SK-N-SH (cell line): ENCODE results near the gene SHROOM2. TPM values are rescaled to one million over a fixed set of nuclear protein-coding genes. Genes with fewer than 3 reads are reported as not detected.

Source experiments
- CTCF ChIA-PET: fragments of 300-600, 350-600 bp; formaldehyde crosslinking; extraction: SDS; loops from one replicate; lab custom pipeline; 2021; lab: Yijun Ruan, JAX
- POLR2A ChIA-PET: fragments of 350-600 bp; sonication (Branson Sonifier 250); formaldehyde crosslinking; extraction: SDS; loops from one replicate; lab custom pipeline; 2020; ENCODE audit warnings: antibody characterized with exemption, inconsistent platforms; lab: Yijun Ruan, JAX
- DNase-seq: peaks from one replicate; pipeline ENCODE4 v3.0.0; 2012
- H2AFZ ChIP-seq: fragments of 200-600 bp; sonication (generic); 2 replicates; pipeline ENCODE4 v1.8.1; 2016; ENCODE audit warnings: antibody characterized with exemption, mild to moderate bottlenecking, low read depth
- H3F3A ChIP-seq: fragments of 200-600 bp; sonication (generic); replicated peaks from 2 replicates; pipeline ENCODE3; 2016; ENCODE audit warnings: antibody characterized with exemption, mild to moderate bottlenecking; ENCODE audit not compliant: insufficient read depth
- H3K27ac ChIP-seq, 2 experiments: fragments of 200-500 bp in 1 of 2; fragments of 200-600 bp in 1 of 2; sonication (Bioruptor generic) in 1 of 2; sonication (generic), shearing (Covaris generic) in 1 of 2; 2 replicates each; pipeline versions ENCODE4 v1.5.1 to v1.6.1; 2014 to 2016; ENCODE audit warnings: low read depth in 2 of 2, inconsistent platforms in 1 of 2, low read length in 1 of 2, mild to moderate bottlenecking in 1 of 2, mixed read lengths in 1 of 2
- H3K27me3 ChIP-seq: fragments of 200-600 bp; sonication (generic), shearing (Covaris generic); 2 replicates; pipeline ENCODE4 v1.6.1; 2016; ENCODE audit warnings: mixed run types; ENCODE audit not compliant: insufficient read depth
- H3K36me3 ChIP-seq, 2 experiments: fragments of 200-500 bp in 1 of 2; fragments of 200-600 bp in 1 of 2; sonication (Bioruptor generic) in 1 of 2; sonication (generic) in 1 of 2; replicated peaks in 1 of 2; 2 replicates each; pipeline versions ENCODE3 to v1.5.1; 2014 to 2016; ENCODE audit warnings: low read length in 1 of 2, mild to moderate bottlenecking in 1 of 2; ENCODE audit not compliant: insufficient read depth in 2 of 2, control insufficient read depth in 1 of 2
- H3K4me1 ChIP-seq, 2 experiments: fragments of 200-500 bp in 1 of 2; fragments of 200-600 bp in 1 of 2; sonication (Bioruptor generic) in 1 of 2; sonication (generic), shearing (Covaris generic) in 1 of 2; 2 replicates each; pipeline versions ENCODE4 v1.5.1 to v1.6.1; 2014 to 2016; ENCODE audit warnings: low read depth in 1 of 2, low read length in 1 of 2, mixed run types in 1 of 2; ENCODE audit not compliant: insufficient read depth in 2 of 2, control insufficient read depth in 1 of 2
- H3K4me2 ChIP-seq: fragments of 200-600 bp; sonication (generic), shearing (Covaris generic); 2 replicates; pipeline ENCODE4 v1.6.1; 2017; ENCODE audit warnings: mixed run types
- H3K4me3 ChIP-seq, 2 experiments: fragments of 200-500 bp in 1 of 2; fragments of 200-600 bp in 1 of 2; sonication (Bioruptor generic) in 1 of 2; sonication (generic), shearing (Covaris generic) in 1 of 2; 2 replicates each; pipeline versions ENCODE4 v1.5.1 to v1.8.1; 2014 to 2016; ENCODE audit warnings: low read depth in 2 of 2, inconsistent platforms in 1 of 2, low read length in 1 of 2, mild to moderate bottlenecking in 1 of 2, mixed read lengths in 1 of 2, moderate library complexity in 1 of 2
- H3K79me2 ChIP-seq: fragments of 200-600 bp; sonication (generic); 2 replicates; pipeline ENCODE4 v1.8.1; 2017; ENCODE audit warnings: mild to moderate bottlenecking; ENCODE audit not compliant: insufficient read depth
- H3K9ac ChIP-seq: fragments of 200-600 bp; sonication (generic); 2 replicates; pipeline ENCODE4 v1.6.1; 2017; ENCODE audit warnings: mixed run types
- H3K9me2 ChIP-seq: fragments of 200-600 bp; sonication (generic); 2 replicates; pipeline ENCODE4 v1.6.1; 2017; ENCODE audit warnings: mixed run types
- H3K9me3 ChIP-seq: fragments of 200-600 bp; sonication (generic); 2 replicates; pipeline ENCODE4 v1.6.1; 2017; ENCODE audit warnings: mixed run types, mild to moderate bottlenecking, moderate library complexity
- H4K20me1 ChIP-seq: fragments of 200-600 bp; sonication (generic); 2 replicates; pipeline ENCODE4 v1.6.1; 2017; ENCODE audit warnings: mild to moderate bottlenecking, mixed run types; ENCODE audit not compliant: insufficient read depth
- ELF1 ChIP-seq: IDR thresholded peaks from 2 replicates; pipeline ENCODE4 v1.4.0; 2012
- EP300 ChIP-seq, 2 experiments: IDR thresholded peaks; 2 replicates each; pipeline versions ENCODE4 v1.4.0 to v1.6.1; 2012; ENCODE audit warnings: borderline replicate concordance in 1 of 2, low read depth in 1 of 2, low read length in 1 of 2
- GABPA ChIP-seq: IDR thresholded peaks from 2 replicates; pipeline ENCODE4 v1.4.0; 2012; ENCODE audit warnings: low read depth, mild to moderate bottlenecking
- GATA2 ChIP-seq: sonication (generic); formaldehyde crosslinking; IDR thresholded peaks from 2 replicates; pipeline ENCODE4 v1.5.0; 2020; ENCODE audit warnings: mild to moderate bottlenecking, missing genetic modification reagents
- JUND ChIP-seq: IDR thresholded peaks from 2 replicates; pipeline ENCODE4 v1.4.0; 2012
- MEF2A ChIP-seq: IDR thresholded peaks from 2 replicates; pipeline ENCODE4 v1.4.0; 2012; ENCODE audit warnings: low read depth, borderline replicate concordance
- MXI1 ChIP-seq: IDR thresholded peaks from 2 replicates; pipeline ENCODE4 v1.6.1; 2012; ENCODE audit warnings: mild to moderate bottlenecking, low read depth, low read length, improper control_type of control experiment
- POLR2AphosphoS5 ChIP-seq: IDR thresholded peaks from 2 replicates; pipeline ENCODE4 v1.6.1; 2012; ENCODE audit warnings: low read depth, low read length
- RAD21 ChIP-seq: IDR thresholded peaks from 2 replicates; pipeline ENCODE4 v1.6.1; 2012; ENCODE audit warnings: mild to moderate bottlenecking, low read length
- RCOR1 ChIP-seq: fragments of 150-350 bp; IDR thresholded peaks from 2 replicates; pipeline ENCODE4 v1.6.1; 2017; ENCODE audit warnings: antibody characterized with exemption, low read length
- RXRA ChIP-seq: IDR thresholded peaks from 2 replicates; pipeline ENCODE4 v1.4.0; 2012; ENCODE audit warnings: low read depth, mild to moderate bottlenecking, borderline replicate concordance
- SIN3A ChIP-seq: IDR thresholded peaks from 2 replicates; pipeline ENCODE4 v1.6.1; 2012; ENCODE audit warnings: low read depth, mild to moderate bottlenecking, low read length, moderate library complexity, borderline replicate concordance
- TAF1 ChIP-seq: IDR thresholded peaks from 2 replicates; pipeline ENCODE4 v1.6.1; 2012; ENCODE audit warnings: low read depth, mild to moderate bottlenecking, low read length, moderate library complexity, borderline replicate concordance
- TCF12 ChIP-seq: IDR thresholded peaks from 2 replicates; pipeline ENCODE4 v1.4.0; 2012
- WGBS: methylation state at CpG from one replicate; pipeline ENCODE4 v1.1.6; 2017; ENCODE audit warnings: low lambda C conversion rate; 5-methylcytosine and 5-hydroxymethylcytosine counted together
- polyA plus RNA-seq, 3 experiments: library from polyadenylated mRNA; depleted of rRNA; stranded (reverse); fragments of >200 nt; gene quantifications; 2 replicates each; pipeline ENCODE4 v1.2.3, GENCODE V29; 2012
- TF ChIP-seq, protein P1 (sequence below): IDR thresholded peaks from 2 replicates; pipeline ENCODE4 v1.4.0; 2012; ENCODE audit warnings: low read depth, borderline replicate concordance
- TF ChIP-seq, protein P2 (sequence below): IDR thresholded peaks from 2 replicates; pipeline ENCODE4 v1.4.0; 2012; ENCODE audit warnings: low read depth, borderline replicate concordance
- TF ChIP-seq, protein P3 (sequence below): fragments of 200-600 bp; sonication (generic); IDR thresholded peaks from 2 replicates; pipeline ENCODE4 v1.6.1; 2017; ENCODE audit warnings: antibody characterized with exemption, mild to moderate bottlenecking, moderate library complexity
- TF ChIP-seq, protein P4 (sequence below): IDR thresholded peaks from 2 replicates; pipeline ENCODE4; 2012

SHROOM2 gene
- polyA plus RNA-seq, 1 of the 3 experiments (the other 2 are of a cell fraction), result not detected

DNA sequence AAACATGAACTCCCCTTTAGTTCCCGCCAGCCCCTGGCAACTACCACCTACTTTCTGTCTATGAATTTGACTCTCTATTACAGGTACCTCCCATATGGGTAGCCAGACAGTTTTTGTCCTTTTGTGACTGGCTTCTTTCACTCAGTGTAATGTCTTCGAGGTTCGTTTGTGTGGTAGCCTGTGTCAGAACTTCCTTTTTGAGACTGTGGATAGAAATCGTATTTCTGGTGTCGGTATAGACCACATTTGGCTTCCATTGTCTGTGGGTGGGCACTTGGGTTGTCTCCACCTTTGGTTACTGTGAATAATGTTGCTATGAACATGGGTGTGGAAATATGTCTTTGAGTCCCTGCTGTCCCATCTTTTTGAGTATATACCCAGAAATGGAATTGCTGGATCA, 175.5 kb downstream of the SHROOM2 start:
- no peak overlapping the region for H3K4me3 ChIP-seq
- H3K4me1 ChIP-seq, result no peaks in the 10 kb centered on the region
- no peaks in the 10 kb centered on the region for H4K20me1 ChIP-seq
- no peaks in the 10 kb centered on the region for H3K9me3 ChIP-seq
- no peak overlapping the region for H3K9ac ChIP-seq
- peaks cover 10% of the 10 kb centered on the region; the same call in 1 of the 2 replicates for H3K27me3 ChIP-seq
- no peak overlapping the region for H3K4me2 ChIP-seq
- no peak overlapping the region for H3K27ac ChIP-seq
- H2AFZ ChIP-seq, result no peak overlapping the region
- POLR2A ChIA-PET, result no interaction called here
- CTCF ChIA-PET, result no interaction called here
- 19% methylated on average over 5 of the region's 5 CpGs for WGBS
- H3K79me2 ChIP-seq, result no peaks in the 10 kb centered on the region
- TF ChIP-seq TAF1, result no peak
- TF ChIP-seq GATA2, result no peak
- TF ChIP-seq MEF2A, result no peak
- TF ChIP-seq GABPA, result no peak
- TF ChIP-seq, protein P1, sequence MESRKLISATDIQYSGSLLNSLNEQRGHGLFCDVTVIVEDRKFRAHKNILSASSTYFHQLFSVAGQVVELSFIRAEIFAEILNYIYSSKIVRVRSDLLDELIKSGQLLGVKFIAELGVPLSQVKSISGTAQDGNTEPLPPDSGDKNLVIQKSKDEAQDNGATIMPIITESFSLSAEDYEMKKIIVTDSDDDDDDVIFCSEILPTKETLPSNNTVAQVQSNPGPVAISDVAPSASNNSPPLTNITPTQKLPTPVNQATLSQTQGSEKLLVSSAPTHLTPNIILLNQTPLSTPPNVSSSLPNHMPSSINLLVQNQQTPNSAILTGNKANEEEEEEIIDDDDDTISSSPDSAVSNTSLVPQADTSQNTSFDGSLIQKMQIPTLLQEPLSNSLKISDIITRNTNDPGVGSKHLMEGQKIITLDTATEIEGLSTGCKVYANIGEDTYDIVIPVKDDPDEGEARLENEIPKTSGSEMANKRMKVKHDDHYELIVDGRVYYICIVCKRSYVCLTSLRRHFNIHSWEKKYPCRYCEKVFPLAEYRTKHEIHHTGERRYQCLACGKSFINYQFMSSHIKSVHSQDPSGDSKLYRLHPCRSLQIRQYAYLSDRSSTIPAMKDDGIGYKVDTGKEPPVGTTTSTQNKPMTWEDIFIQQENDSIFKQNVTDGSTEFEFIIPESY, result no peak
- no peak for TF ChIP-seq TCF12
- TF ChIP-seq, protein P2, sequence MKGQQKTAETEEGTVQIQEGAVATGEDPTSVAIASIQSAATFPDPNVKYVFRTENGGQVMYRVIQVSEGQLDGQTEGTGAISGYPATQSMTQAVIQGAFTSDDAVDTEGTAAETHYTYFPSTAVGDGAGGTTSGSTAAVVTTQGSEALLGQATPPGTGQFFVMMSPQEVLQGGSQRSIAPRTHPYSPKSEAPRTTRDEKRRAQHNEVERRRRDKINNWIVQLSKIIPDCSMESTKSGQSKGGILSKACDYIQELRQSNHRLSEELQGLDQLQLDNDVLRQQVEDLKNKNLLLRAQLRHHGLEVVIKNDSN, result no peak
- TF ChIP-seq RCOR1, result no peak
- TF ChIP-seq MXI1, result no peak
- TF ChIP-seq, protein P3, sequence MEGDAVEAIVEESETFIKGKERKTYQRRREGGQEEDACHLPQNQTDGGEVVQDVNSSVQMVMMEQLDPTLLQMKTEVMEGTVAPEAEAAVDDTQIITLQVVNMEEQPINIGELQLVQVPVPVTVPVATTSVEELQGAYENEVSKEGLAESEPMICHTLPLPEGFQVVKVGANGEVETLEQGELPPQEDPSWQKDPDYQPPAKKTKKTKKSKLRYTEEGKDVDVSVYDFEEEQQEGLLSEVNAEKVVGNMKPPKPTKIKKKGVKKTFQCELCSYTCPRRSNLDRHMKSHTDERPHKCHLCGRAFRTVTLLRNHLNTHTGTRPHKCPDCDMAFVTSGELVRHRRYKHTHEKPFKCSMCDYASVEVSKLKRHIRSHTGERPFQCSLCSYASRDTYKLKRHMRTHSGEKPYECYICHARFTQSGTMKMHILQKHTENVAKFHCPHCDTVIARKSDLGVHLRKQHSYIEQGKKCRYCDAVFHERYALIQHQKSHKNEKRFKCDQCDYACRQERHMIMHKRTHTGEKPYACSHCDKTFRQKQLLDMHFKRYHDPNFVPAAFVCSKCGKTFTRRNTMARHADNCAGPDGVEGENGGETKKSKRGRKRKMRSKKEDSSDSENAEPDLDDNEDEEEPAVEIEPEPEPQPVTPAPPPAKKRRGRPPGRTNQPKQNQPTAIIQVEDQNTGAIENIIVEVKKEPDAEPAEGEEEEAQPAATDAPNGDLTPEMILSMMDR, result no peak
- TF ChIP-seq RAD21, result no peak
- TF ChIP-seq, all 33 proteins: peak for 0
- Histone ChIP-seq H3K9me2 (no peaks in the 10 kb centered on the region), H3K36me3 (no peaks in the 10 kb centered on the region), H3F3A (no peaks in the 10 kb centered on the region)
- no peak for DNase-seq

DNA sequence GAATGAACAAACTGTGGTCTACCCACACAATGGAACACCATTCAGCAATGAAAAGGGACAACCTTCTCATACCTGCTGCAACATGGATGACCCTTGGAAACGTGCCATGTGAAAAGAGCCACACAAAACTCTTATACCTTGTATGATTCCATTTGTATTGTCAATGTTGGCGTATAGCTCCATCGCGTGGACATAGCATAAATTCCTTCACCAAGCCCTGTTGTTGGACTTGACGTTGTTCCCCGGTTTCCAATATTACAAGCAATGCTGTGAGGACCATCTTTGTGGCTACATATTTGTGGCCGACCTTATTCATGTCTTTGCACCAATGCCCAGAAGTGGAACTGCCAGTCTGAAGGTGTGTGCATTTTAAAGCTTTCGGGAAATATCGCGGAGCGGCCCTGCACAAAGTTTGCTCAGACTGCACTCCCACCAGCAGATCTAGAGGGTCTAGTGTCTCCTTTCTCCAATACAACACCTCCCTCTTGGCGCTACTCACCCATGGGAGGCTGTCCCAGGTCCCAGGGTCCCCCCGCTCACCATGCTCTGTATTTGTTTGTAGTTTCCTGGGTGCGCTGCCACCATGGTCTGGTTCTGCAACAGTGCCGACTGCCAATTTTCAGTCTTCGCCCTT, 180.7 kb downstream of the SHROOM2 start, which contains the start of gene CLDN34:
CLDN34 (plus strand) TSS at position 584 of the 634 bp plus-strand sequence; CDS start at position 584, 0 bp downstream.
- no peak within 1 kb of the TSS for H3K4me3 ChIP-seq
- H4K20me1 ChIP-seq, result no peaks in the 10 kb centered on the region
- H3K27ac ChIP-seq, result no peak within 1 kb of the TSS
- POLR2A ChIA-PET, result no interaction called here
- 52% methylated on average over 13 of the region's 16 CpGs for whole genome bisulfite sequencing
- no peaks in the 10 kb centered on the region for H3F3A ChIP-seq
- no peak within 1 kb of the TSS for H3K9ac ChIP-seq
- no peaks in the 10 kb centered on the region for H3K4me1 ChIP-seq
- H3K4me2 ChIP-seq, result no peak within 1 kb of the TSS
- no peaks in the 10 kb centered on the region for H3K36me3 ChIP-seq
- DNase-seq, result no peak
- H3K9me3 ChIP-seq, result no peaks in the 10 kb centered on the region
- H3K79me2 ChIP-seq, result no peaks in the 10 kb centered on the region
- CTCF ChIA-PET, result no interaction called here
- no peak within 1 kb of the TSS for H2AFZ ChIP-seq
- H3K27me3 ChIP-seq, result no peaks in the 10 kb centered on the region; the same call in 1 of the 2 replicates
- no peaks in the 10 kb centered on the region for H3K9me2 ChIP-seq
- TF ChIP-seq, protein P1, result no peak
- TF ChIP-seq EP300 (IDR thresholded peaks at IDR 0.05; ENCODE audit: borderline replicate concordance in 1 of 2, low read depth in 1 of 2, low read length in 1 of 2) (no peak), GABPA (no peak), SIN3A (no peak), MEF2A (no peak), ELF1 (no peak), RXRA (no peak), MXI1 (no peak), POLR2AphosphoS5 (no peak), JUND (no peak)
- TF ChIP-seq, protein P2, result no peak
- TF ChIP-seq, protein P4, sequence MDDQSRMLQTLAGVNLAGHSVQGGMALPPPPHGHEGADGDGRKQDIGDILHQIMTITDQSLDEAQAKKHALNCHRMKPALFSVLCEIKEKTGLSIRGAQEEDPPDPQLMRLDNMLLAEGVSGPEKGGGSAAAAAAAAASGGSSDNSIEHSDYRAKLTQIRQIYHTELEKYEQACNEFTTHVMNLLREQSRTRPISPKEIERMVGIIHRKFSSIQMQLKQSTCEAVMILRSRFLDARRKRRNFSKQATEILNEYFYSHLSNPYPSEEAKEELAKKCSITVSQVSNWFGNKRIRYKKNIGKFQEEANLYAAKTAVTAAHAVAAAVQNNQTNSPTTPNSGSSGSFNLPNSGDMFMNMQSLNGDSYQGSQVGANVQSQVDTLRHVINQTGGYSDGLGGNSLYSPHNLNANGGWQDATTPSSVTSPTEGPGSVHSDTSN, result no peak
